Measurements from ENCODE around the gene NAA20. TPM values are rescaled to one million over a fixed set of nuclear protein-coding genes. Genes with fewer than 3 reads are reported as not detected.

Gene NAA20
- total RNA-seq, 1 experiment from 2014 or later, result 81.5 TPM

DNA sequence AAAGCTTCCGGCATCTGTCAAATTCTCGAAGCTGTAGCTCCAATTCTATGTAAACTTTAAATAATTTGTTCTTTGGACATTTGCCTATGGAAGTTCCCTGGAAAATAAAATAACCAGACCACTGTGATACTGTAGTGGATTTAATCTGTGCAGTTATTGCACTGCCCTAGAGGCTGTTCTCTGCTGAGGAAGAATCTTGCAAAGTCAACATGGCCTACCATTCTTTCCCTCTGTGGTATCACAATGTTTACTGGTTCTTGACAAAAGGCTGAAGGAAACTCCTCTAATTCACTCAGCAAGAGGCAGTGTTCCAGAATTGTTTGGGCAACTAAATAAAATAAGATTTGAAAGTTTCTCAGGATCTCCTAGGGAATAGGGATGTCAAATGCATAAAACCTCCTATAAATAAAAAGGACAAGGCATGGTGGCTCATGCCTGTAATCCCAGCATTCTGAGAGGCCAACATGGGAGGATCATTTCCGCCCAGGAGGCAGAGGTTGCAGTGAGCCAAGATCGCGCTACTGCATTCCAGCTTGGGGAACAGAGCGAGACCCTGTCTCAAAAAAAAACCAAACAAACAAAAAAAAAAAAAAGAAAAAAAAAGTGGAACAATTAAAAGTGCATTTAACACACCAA lies 22.7 kb downstream of the NAA20 start:
- Mint-ChIP-seq H3K27me3 (ENCODE audit: insufficient read depth, unreplicated experiment) (no peaks in the 10 kb centered on the region), H3K27ac (ENCODE audit: unreplicated experiment) (no peak overlapping the region), H3K4me1 (ENCODE audit: low read depth, unreplicated experiment) (peaks cover 12% of the 10 kb centered on the region), H3K36me3 (ENCODE audit: insufficient read depth, unreplicated experiment) (peaks cover 83% of the 10 kb centered on the region), H3K4me3 (ENCODE audit: unreplicated experiment) (no peak overlapping the region), H3K9me3 (ENCODE audit: unreplicated experiment) (no peaks in the 10 kb centered on the region)
- CTCF ChIA-PET, result no interaction called here
- H3K4me1 ChIP-seq, result 0 out of 2 replicates have a peak, but pooled peaks cover 8% of the 10 kb centered on the region
- no peaks in the 10 kb centered on the region for H3K9me3 ChIP-seq
- BruUV-seq (replicated peaks), result no TSS peak
- TF ChIP-seq, protein P1, sequence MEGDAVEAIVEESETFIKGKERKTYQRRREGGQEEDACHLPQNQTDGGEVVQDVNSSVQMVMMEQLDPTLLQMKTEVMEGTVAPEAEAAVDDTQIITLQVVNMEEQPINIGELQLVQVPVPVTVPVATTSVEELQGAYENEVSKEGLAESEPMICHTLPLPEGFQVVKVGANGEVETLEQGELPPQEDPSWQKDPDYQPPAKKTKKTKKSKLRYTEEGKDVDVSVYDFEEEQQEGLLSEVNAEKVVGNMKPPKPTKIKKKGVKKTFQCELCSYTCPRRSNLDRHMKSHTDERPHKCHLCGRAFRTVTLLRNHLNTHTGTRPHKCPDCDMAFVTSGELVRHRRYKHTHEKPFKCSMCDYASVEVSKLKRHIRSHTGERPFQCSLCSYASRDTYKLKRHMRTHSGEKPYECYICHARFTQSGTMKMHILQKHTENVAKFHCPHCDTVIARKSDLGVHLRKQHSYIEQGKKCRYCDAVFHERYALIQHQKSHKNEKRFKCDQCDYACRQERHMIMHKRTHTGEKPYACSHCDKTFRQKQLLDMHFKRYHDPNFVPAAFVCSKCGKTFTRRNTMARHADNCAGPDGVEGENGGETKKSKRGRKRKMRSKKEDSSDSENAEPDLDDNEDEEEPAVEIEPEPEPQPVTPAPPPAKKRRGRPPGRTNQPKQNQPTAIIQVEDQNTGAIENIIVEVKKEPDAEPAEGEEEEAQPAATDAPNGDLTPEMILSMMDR (IDR thresholded peaks at IDR 0.05; ENCODE audit: insufficient read depth in 1 of 2, low read depth in 1 of 2, low read length in 1 of 2, severe bottlenecking in 1 of 2, unreplicated experiment in 1 of 2), result no peak
- POLR2A ChIA-PET, result interaction anchor here (0.7 kb wide), 1 partner anchor 12 kb away, joined by 4 read pairs; no protein-coding TSS in a partner anchor
- no peak for DNase-seq
- no peaks in the 10 kb centered on the region for H3K27me3 ChIP-seq (replicated peaks; ENCODE audit: control insufficient read depth, insufficient read depth, low read length)
- H3K36me3 ChIP-seq (ENCODE audit: control insufficient read depth, insufficient read depth, low read length), result peaks cover 7% of the 10 kb centered on the region
- no peak overlapping the region for H3K4me3 ChIP-seq (ENCODE audit: low read depth, low read length)
- intact Hi-C loops (cut with micrococcal nuclease; ENCODE audit: unreplicated experiment), result no loop called here

DNA sequence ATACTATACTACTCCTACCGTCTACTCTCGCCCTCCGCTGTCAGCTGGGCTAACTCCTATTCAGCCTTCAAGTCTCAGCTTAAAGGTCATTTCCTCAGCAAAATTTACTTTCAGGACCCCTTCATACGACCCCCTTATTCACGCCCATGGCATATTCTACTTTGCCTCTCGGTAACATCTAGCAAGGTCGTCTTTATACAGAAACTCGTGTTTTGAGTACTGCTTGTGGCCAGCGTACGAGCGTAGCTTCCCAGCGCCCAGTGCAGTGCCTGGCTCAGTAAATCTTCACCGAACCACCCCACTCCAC lies 34.6 kb downstream of the NAA20 start:
- DNase-seq, result no peak
- Mint-ChIP-seq H3K27ac (ENCODE audit: unreplicated experiment) (peak overlapping the region; percentile 99), H3K9me3 (ENCODE audit: unreplicated experiment) (no peaks in the 10 kb centered on the region), H3K4me3 (ENCODE audit: unreplicated experiment) (peak overlapping the region; percentile 97), H3K27me3 (ENCODE audit: insufficient read depth, unreplicated experiment) (no peaks in the 10 kb centered on the region), H3K36me3 (ENCODE audit: insufficient read depth, unreplicated experiment) (peaks cover 44% of the 10 kb centered on the region), H3K4me1 (ENCODE audit: low read depth, unreplicated experiment) (no peaks in the 10 kb centered on the region)
- TF ChIP-seq, protein P1 (IDR thresholded peaks at IDR 0.05; ENCODE audit: insufficient read depth in 1 of 2, low read depth in 1 of 2, low read length in 1 of 2, severe bottlenecking in 1 of 2, unreplicated experiment in 1 of 2), result no peak
- CTCF ChIA-PET, result interaction anchor here (1.0 to 2.4 kb wide), 5 partner anchors 35 to 542 kb away, joined by 3 to 17 read pairs (median 6); partner anchors contain the start of gene NAA20
- Histone ChIP-seq H3K9me3 (no peaks in the 10 kb centered on the region), H3K36me3 (ENCODE audit: control insufficient read depth, insufficient read depth, low read length) (peaks cover 3% of the 10 kb centered on the region), H3K4me3 (ENCODE audit: low read depth, low read length) (peak overlapping the region; percentile 53), H3K27me3 (replicated peaks; ENCODE audit: control insufficient read depth, insufficient read depth, low read length) (no peaks in the 10 kb centered on the region), H3K4me1 (peaks cover 8% of the 10 kb centered on the region)
- BruUV-seq (replicated peaks), result no TSS peak
- POLR2A ChIA-PET, result interaction anchor here (0.5 to 2.3 kb wide), 5 partner anchors 11 to 79 kb away, joined by 3 to 12 read pairs (median 4); partner anchors contain the start of gene NAA20
- intact Hi-C loops (cut with micrococcal nuclease; ENCODE audit: unreplicated experiment), result loop anchor here (2.0 kb wide), 1 partner anchor 17 kb away; no protein-coding TSS in a partner anchor

DNA sequence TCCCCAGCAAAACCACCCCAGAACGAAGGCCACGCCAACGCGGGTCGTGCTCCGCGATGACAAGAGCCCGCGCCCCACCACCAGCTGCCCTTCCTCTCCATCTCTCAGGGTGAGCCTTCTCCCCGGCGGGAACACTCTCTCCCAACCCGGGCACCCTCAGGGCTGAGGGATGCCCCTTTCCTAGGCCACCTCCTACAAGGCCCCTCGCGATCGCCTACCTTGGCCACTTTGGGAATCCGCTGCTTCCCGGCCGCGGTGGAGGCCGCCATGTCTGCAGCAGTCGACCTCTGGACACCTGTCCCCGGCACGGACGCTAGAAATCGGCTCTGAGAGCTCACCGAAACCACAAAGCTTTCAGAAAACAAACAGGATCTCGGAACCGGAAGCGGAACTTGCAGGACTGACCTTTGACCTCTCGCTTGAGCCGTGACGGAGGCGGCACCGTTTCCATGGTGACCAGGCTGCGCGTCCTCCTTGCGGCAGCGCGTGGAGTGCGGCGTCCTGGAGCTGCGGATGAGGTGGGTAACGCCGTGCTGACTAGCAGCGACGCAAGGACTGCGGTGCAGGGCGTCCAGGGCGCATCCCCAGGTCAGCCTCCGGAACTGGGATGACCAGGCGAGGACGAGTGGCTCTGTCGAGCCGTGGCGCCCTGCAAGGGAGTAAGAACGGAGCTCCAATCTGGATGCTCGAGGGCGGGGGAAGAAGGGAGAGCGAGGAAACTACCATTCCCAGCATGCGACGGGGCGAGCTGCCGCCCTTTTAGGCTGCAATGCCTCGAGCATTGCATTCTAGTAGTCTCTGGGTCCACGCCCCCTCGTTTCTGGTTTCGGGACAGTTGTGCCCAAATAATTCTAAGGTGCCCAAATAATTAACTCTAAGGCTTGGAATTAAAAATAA lies 35.2 kb downstream of the NAA20 start, which contains the start of the genes CFAP61 and CRNKL1:
CFAP61 (plus strand) TSS at position 459 of the 897 bp plus-strand sequence. CDS start 4,122 bp downstream, outside the sequence.
CRNKL1 (minus strand) TSS at position 393 of the 897 bp plus-strand sequence; CDS start at position 269, 124 bp downstream.
- intact Hi-C loops (cut with micrococcal nuclease; ENCODE audit: unreplicated experiment), result no loop called here
- peaks cover 8% of the 10 kb centered on the region for H3K4me1 ChIP-seq
- BruUV-seq (replicated peaks), result no TSS peak
- H3K27me3 ChIP-seq (replicated peaks; ENCODE audit: control insufficient read depth, insufficient read depth, low read length), result no peaks in the 10 kb centered on the region
- Mint-ChIP-seq H3K36me3 (ENCODE audit: insufficient read depth, unreplicated experiment) (peaks cover 38% of the 10 kb centered on the region), H3K27me3 (ENCODE audit: insufficient read depth, unreplicated experiment) (no peaks in the 10 kb centered on the region), H3K9me3 (ENCODE audit: unreplicated experiment) (no peaks in the 10 kb centered on the region), H3K27ac (ENCODE audit: unreplicated experiment) (peak within 1 kb of the TSS; percentile 99), H3K4me1 (ENCODE audit: low read depth, unreplicated experiment) (no peaks in the 10 kb centered on the region), H3K4me3 (ENCODE audit: unreplicated experiment) (peak within 1 kb of the TSS; percentile 97)
- peak; percentile 98 to 99 for DNase-seq
- H3K36me3 ChIP-seq (ENCODE audit: control insufficient read depth, insufficient read depth, low read length), result peaks cover 3% of the 10 kb centered on the region
- ChIA-PET CTCF (interaction anchor here (0.9 to 2.4 kb wide), 7 partner anchors 20 to 542 kb away, joined by 3 to 17 read pairs (median 4); partner anchors contain the start of gene NAA20), POLR2A (interaction anchor here (0.6 to 2.3 kb wide), 6 partner anchors 14 to 295 kb away, joined by 3 to 12 read pairs (median 4); partner anchors contain the start of gene NAA20)
- H3K9me3 ChIP-seq, result no peaks in the 10 kb centered on the region
- peak within 1 kb of the TSS; percentile 53 for H3K4me3 ChIP-seq (ENCODE audit: low read depth, low read length)
- TF ChIP-seq, protein P1 (IDR thresholded peaks at IDR 0.05; ENCODE audit: insufficient read depth in 1 of 2, low read depth in 1 of 2, low read length in 1 of 2, severe bottlenecking in 1 of 2, unreplicated experiment in 1 of 2), result no peak
